ENCODE measurements around the gene CHST8. TPM values are rescaled to one million over a fixed set of nuclear protein-coding genes. Genes with fewer than 3 reads are reported as not detected.

CHST8 gene
- total and polyA plus RNA-seq, 7 experiments from 2014 or later, result not detected

DNA sequence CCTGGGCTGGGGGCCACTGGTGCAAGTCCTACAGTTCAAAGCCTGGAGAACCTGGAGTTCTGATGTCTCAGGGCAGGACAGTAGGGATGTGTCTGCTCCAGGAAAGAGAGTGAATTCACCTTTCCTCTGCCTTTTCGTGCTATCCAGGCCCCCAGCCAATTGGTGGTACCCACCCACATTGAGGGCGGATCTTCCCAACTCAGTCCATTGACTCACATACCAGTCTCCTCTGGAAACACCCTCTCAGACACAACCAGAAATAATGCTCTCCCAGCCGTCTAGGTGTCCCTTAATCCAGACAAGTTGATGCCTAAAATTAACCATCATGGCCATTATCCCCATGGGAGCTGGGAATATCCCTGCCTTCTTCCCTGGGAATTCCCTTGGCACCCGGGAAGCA lies 38.8 kb upstream of the CHST8 start:
- no peak overlapping the region for H3K4me3 ChIP-seq (ENCODE audit: low read length)
- intact Hi-C loops (cut with micrococcal nuclease), result no loop called here
- peaks cover 0 to 4% (median 0%) of the 10 kb centered on the region in 5 donors for H3K36me3 Mint-ChIP-seq
- ChIA-PET POLR2A (no interaction called here), CTCF (no interaction called here)
- no peaks in the 10 kb centered on the region for H3K36me3 ChIP-seq (ENCODE audit: control insufficient read depth in 2 of 3, insufficient read depth in 3 of 3, low read length in 3 of 3)
- no peak overlapping the region for H3K4me3 Mint-ChIP-seq
- no peak overlapping the region for H3K27ac Mint-ChIP-seq
- ATAC-seq, result no peak
- no peak overlapping the region for H3K27ac ChIP-seq (ENCODE audit: low read depth, low read length)
- no peaks in the 10 kb centered on the region for H3K4me1 ChIP-seq (ENCODE audit: control insufficient read depth in 2 of 2, insufficient read depth in 2 of 2, low read length in 2 of 2)
- H3K27me3 ChIP-seq (ENCODE audit: control insufficient read depth in 2 of 2, insufficient read depth in 2 of 2, low read length in 2 of 2), result no peaks in the 10 kb centered on the region
- DNase-seq, result no peak
- H3K9me3 Mint-ChIP-seq, result peaks cover 0 to 22% (median 10%) of the 10 kb centered on the region in 11 donors
- H3K27me3 Mint-ChIP-seq, result peaks cover 0 to 34% (median 19%) of the 10 kb centered on the region in 5 donors
- peaks cover 0 to 9% (median 5%) of the 10 kb centered on the region in 3 experiments for H3K9me3 ChIP-seq (ENCODE audit: control insufficient read depth in 2 of 3, low read length in 3 of 3)
- H3K4me1 Mint-ChIP-seq, result no peaks in the 10 kb centered on the region

DNA sequence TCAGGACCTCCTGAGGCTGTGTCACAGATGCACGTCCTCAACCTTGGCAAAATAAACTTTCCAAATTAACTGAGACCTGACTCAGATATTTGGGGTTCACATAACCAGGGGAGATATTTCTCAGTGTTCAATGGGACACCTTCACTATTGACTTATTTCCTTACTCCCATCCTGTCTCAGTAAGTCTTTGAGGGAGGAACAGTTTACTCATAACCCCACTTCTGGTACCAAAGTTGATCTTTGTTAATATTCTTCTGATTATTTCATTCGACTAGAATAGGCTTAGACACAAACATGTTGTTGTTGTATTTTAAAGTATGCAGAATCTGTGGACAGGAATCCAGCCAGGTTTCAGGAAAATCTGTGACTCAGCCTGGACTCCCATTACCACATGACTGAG lies 34.6 kb upstream of the CHST8 start:
- Mint-ChIP-seq H3K27me3 (peaks cover 0 to 22% (median 14%) of the 10 kb centered on the region in 5 donors), H3K36me3 (peaks cover 0 to 4% (median 0%) of the 10 kb centered on the region in 5 donors), H3K9me3 (peaks cover 0 to 47% (median 16%) of the 10 kb centered on the region in 11 donors), H3K4me3 (no peak overlapping the region), H3K27ac (no peak overlapping the region), H3K4me1 (no peaks in the 10 kb centered on the region)
- H3K9me3 ChIP-seq (ENCODE audit: control insufficient read depth in 2 of 3, low read length in 3 of 3), result peaks cover 0 to 13% (median 5%) of the 10 kb centered on the region in 3 experiments
- no peaks in the 10 kb centered on the region for H3K27me3 ChIP-seq (ENCODE audit: control insufficient read depth in 2 of 2, insufficient read depth in 2 of 2, low read length in 2 of 2)
- no peak for DNase-seq
- H3K27ac ChIP-seq (ENCODE audit: low read depth, low read length), result no peak overlapping the region
- no peak for ATAC-seq
- POLR2A ChIA-PET, result no interaction called here
- H3K36me3 ChIP-seq (ENCODE audit: control insufficient read depth in 2 of 3, insufficient read depth in 3 of 3, low read length in 3 of 3), result no peaks in the 10 kb centered on the region
- intact Hi-C loops (cut with micrococcal nuclease), result no loop called here
- no peak overlapping the region for H3K4me3 ChIP-seq (ENCODE audit: low read length)
- no peaks in the 10 kb centered on the region for H3K4me1 ChIP-seq (ENCODE audit: control insufficient read depth in 2 of 2, insufficient read depth in 2 of 2, low read length in 2 of 2)
- CTCF ChIA-PET, result no interaction called here

DNA sequence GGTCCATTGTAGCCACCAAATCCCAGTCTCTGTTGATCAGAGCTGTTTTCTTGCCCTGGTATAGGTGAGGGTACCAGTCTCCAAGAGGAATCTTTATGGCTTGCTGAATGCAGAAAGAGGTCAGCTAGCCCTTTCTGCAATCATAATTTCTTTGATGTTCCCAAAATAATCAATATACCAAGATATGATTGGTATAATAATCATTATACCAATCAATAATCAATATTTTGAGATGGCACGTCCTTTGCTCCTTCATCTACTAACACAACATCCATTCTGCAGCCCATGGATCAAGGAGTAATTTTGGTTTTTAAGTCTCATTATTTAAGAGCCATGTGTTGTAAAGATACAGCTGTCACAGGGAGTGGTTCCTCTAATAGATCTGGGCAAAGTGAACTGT lies 31.5 kb upstream of the CHST8 start:
- H3K36me3 ChIP-seq (ENCODE audit: control insufficient read depth in 2 of 3, insufficient read depth in 3 of 3, low read length in 3 of 3), result no peaks in the 10 kb centered on the region
- H3K27ac Mint-ChIP-seq, result no peak overlapping the region
- no peak overlapping the region for H3K4me3 Mint-ChIP-seq
- ATAC-seq, result no peak
- H3K9me3 Mint-ChIP-seq, result peaks cover 8 to 54% (median 16%) of the 10 kb centered on the region in 11 donors
- intact Hi-C loops (cut with micrococcal nuclease), result no loop called here
- peaks cover 0 to 13% (median 5%) of the 10 kb centered on the region in 3 experiments for H3K9me3 ChIP-seq (ENCODE audit: control insufficient read depth in 2 of 3, low read length in 3 of 3)
- no peak overlapping the region for H3K27ac ChIP-seq (ENCODE audit: low read depth, low read length)
- POLR2A ChIA-PET, result no interaction called here
- H3K4me3 ChIP-seq (ENCODE audit: low read length), result no peak overlapping the region
- DNase-seq, result no peak
- peaks cover 0 to 29% (median 16%) of the 10 kb centered on the region in 5 donors for H3K27me3 Mint-ChIP-seq
- H3K4me1 ChIP-seq (ENCODE audit: control insufficient read depth in 2 of 2, insufficient read depth in 2 of 2, low read length in 2 of 2), result no peaks in the 10 kb centered on the region
- H3K27me3 ChIP-seq (ENCODE audit: control insufficient read depth in 2 of 2, insufficient read depth in 2 of 2, low read length in 2 of 2), result no peaks in the 10 kb centered on the region
- H3K4me1 Mint-ChIP-seq, result no peaks in the 10 kb centered on the region
- CTCF ChIA-PET, result no interaction called here
- H3K36me3 Mint-ChIP-seq, result peaks cover 0 to 10% (median 0%) of the 10 kb centered on the region in 5 donors

GRCh38 chr19:33595783-33596182 lies 26.0 kb upstream of the CHST8 start:
- no peak for ATAC-seq
- H3K9me3 Mint-ChIP-seq, result peaks cover 2 to 36% (median 10%) of the 10 kb centered on the region in 11 donors

DNA sequence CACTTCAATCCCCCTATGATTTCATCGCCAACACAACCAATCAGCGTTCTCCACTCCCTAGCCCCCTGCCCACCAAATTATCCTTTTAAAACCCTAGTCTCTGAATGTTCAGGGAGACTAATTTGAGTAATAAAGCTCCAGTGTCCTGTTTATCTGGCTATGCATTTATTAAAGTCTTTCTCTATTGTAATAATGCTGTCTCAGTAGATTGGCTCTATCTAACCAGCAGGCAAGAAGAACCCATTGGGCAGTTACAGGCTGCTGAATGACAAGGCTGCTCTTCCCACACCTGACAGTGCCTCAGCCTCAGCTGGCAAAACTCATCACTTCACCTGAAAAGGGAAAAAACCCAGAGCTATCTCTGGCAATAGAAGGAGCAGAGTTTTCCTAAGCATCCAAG lies 20.2 kb upstream of the CHST8 start:
- no peak overlapping the region for H3K27ac Mint-ChIP-seq
- no peak overlapping the region for H3K27ac ChIP-seq (ENCODE audit: low read depth, low read length)
- peaks cover 5 to 78% (median 23%) of the 10 kb centered on the region in 11 donors for H3K9me3 Mint-ChIP-seq
- H3K36me3 Mint-ChIP-seq, result peaks cover 0 to 17% (median 4%) of the 10 kb centered on the region in 5 donors
- no peaks in the 10 kb centered on the region for H3K27me3 ChIP-seq (ENCODE audit: control insufficient read depth in 2 of 2, insufficient read depth in 2 of 2, low read length in 2 of 2)
- no peak overlapping the region for H3K4me3 Mint-ChIP-seq
- no peaks in the 10 kb centered on the region for H3K36me3 ChIP-seq (ENCODE audit: control insufficient read depth in 2 of 3, insufficient read depth in 3 of 3, low read length in 3 of 3)
- ATAC-seq (no peak), DNase-seq (no peak)
- no peak overlapping the region for H3K4me3 ChIP-seq (ENCODE audit: low read length)
- peaks cover 0 to 50% (median 34%) of the 10 kb centered on the region in 5 donors for H3K27me3 Mint-ChIP-seq
- H3K4me1 Mint-ChIP-seq, result no peaks in the 10 kb centered on the region
- CTCF ChIA-PET, result no interaction called here
- no peaks in the 10 kb centered on the region for H3K4me1 ChIP-seq (ENCODE audit: control insufficient read depth in 2 of 2, insufficient read depth in 2 of 2, low read length in 2 of 2)
- peaks cover 0 to 27% (median 5%) of the 10 kb centered on the region in 3 experiments for H3K9me3 ChIP-seq (ENCODE audit: control insufficient read depth in 2 of 3, low read length in 3 of 3)
- intact Hi-C loops (cut with micrococcal nuclease), result no loop called here
- POLR2A ChIA-PET, result no interaction called here

More at GRCh38 chr19:33595783-33596182, 26.0 kb upstream of the CHST8 start:
- Mint-ChIP-seq H3K36me3 (peaks cover 0 to 6% (median 0%) of the 10 kb centered on the region in 5 donors), H3K27ac (no peak overlapping the region), H3K27me3 (peaks cover 0 to 43% (median 31%) of the 10 kb centered on the region in 5 donors), H3K4me1 (no peaks in the 10 kb centered on the region), H3K4me3 (no peak overlapping the region)
- ChIA-PET POLR2A (no interaction called here), CTCF (no interaction called here)
- no peaks in the 10 kb centered on the region for H3K27me3 ChIP-seq (ENCODE audit: control insufficient read depth in 2 of 2, insufficient read depth in 2 of 2, low read length in 2 of 2)
- no peak for DNase-seq
- intact Hi-C loops (cut with micrococcal nuclease), result no loop called here
- no peaks in the 10 kb centered on the region for H3K4me1 ChIP-seq (ENCODE audit: control insufficient read depth in 2 of 2, insufficient read depth in 2 of 2, low read length in 2 of 2)
- H3K9me3 ChIP-seq (ENCODE audit: control insufficient read depth in 2 of 3, low read length in 3 of 3), result peaks cover 0 to 2% (median 0%) of the 10 kb centered on the region in 3 experiments
- no peak overlapping the region for H3K4me3 ChIP-seq (ENCODE audit: low read length)
- H3K36me3 ChIP-seq (ENCODE audit: control insufficient read depth in 2 of 3, insufficient read depth in 3 of 3, low read length in 3 of 3), result no peaks in the 10 kb centered on the region
- no peak overlapping the region for H3K27ac ChIP-seq (ENCODE audit: low read depth, low read length)

- no peak for DNase-seq
- POLR2A ChIA-PET, result no interaction called here
- no peak overlapping the region for H3K4me3 Mint-ChIP-seq
- H3K36me3 Mint-ChIP-seq, result peaks cover 0 to 17% (median 4%) of the 10 kb centered on the region in 5 donors
- Histone ChIP-seq H3K27ac (ENCODE audit: low read depth, low read length) (no peak overlapping the region), H3K4me3 (ENCODE audit: low read length) (no peak overlapping the region), H3K9me3 (ENCODE audit: control insufficient read depth in 2 of 3, low read length in 3 of 3) (peaks cover 0 to 27% (median 5%) of the 10 kb centered on the region in 3 experiments), H3K27me3 (ENCODE audit: control insufficient read depth in 2 of 2, insufficient read depth in 2 of 2, low read length in 2 of 2) (no peaks in the 10 kb centered on the region), H3K36me3 (ENCODE audit: control insufficient read depth in 2 of 3, insufficient read depth in 3 of 3, low read length in 3 of 3) (no peaks in the 10 kb centered on the region), H3K4me1 (ENCODE audit: control insufficient read depth in 2 of 2, insufficient read depth in 2 of 2, low read length in 2 of 2) (no peaks in the 10 kb centered on the region)
- intact Hi-C loops (cut with micrococcal nuclease), result no loop called here
- H3K4me1 Mint-ChIP-seq, result no peaks in the 10 kb centered on the region
- H3K27me3 Mint-ChIP-seq, result peaks cover 0 to 52% (median 40%) of the 10 kb centered on the region in 5 donors
- no peak for ATAC-seq
- H3K9me3 Mint-ChIP-seq, result peaks cover 5 to 76% (median 21%) of the 10 kb centered on the region in 11 donors
- H3K27ac Mint-ChIP-seq, result no peak overlapping the region
- CTCF ChIA-PET, result no interaction called here
These were observed 19.1 kb upstream of the CHST8 start for GRCh38 chr19:33602576-33603204.

- H3K36me3 ChIP-seq (ENCODE audit: control insufficient read depth in 2 of 3, insufficient read depth in 3 of 3, low read length in 3 of 3), result no peaks in the 10 kb centered on the region
- Mint-ChIP-seq H3K9me3 (peaks cover 5 to 81% (median 24%) of the 10 kb centered on the region in 11 donors), H3K27ac (no peak overlapping the region), H3K4me1 (no peaks in the 10 kb centered on the region), H3K27me3 (peaks cover 0 to 55% (median 39%) of the 10 kb centered on the region in 5 donors), H3K4me3 (no peak overlapping the region), H3K36me3 (peaks cover 0 to 17% (median 4%) of the 10 kb centered on the region in 5 donors)
- H3K27me3 ChIP-seq (ENCODE audit: control insufficient read depth in 2 of 2, insufficient read depth in 2 of 2, low read length in 2 of 2), result no peaks in the 10 kb centered on the region
- ChIA-PET CTCF (no interaction called here), POLR2A (no interaction called here)
- DNase-seq, result no peak
- peaks cover 0 to 27% (median 5%) of the 10 kb centered on the region in 3 experiments for H3K9me3 ChIP-seq (ENCODE audit: control insufficient read depth in 2 of 3, low read length in 3 of 3)
- no peak overlapping the region for H3K27ac ChIP-seq (ENCODE audit: low read depth, low read length)
- ATAC-seq, result no peak
- H3K4me1 ChIP-seq (ENCODE audit: control insufficient read depth in 2 of 2, insufficient read depth in 2 of 2, low read length in 2 of 2), result no peaks in the 10 kb centered on the region
- H3K4me3 ChIP-seq (ENCODE audit: low read length), result no peak overlapping the region
- intact Hi-C loops (cut with micrococcal nuclease), result no loop called here
These were observed 18.4 kb upstream of the CHST8 start for GRCh38 chr19:33603377-33603776.

Data from naive thymus-derived CD4-positive, alpha-beta T cell (primary cell).